Tibial nerve (tissue), 4 donors: ENCODE results near the gene SALL3.

Experiments used
- CTCF ChIP-seq, 5 experiments: fragments of 200-600 bp in 3 of 5; fragments of 450-650 bp in 2 of 5; sonication (generic) in 3 of 5; IDR thresholded peaks; one replicate each; pipeline ENCODE4 v1.5.1; 2016 to 2019; ENCODE audit warnings: antibody characterized with exemption in 5 of 5, mild to moderate bottlenecking in 3 of 5, moderate library complexity in 2 of 5
- EP300 ChIP-seq, 2 donors: sonication (generic); formaldehyde crosslinking; IDR thresholded peaks; one replicate each; pipeline ENCODE4 v1.6.1; 2017; ENCODE audit warnings: antibody characterized with exemption in 2 of 2, mild to moderate bottlenecking in 1 of 2
- POLR2A ChIP-seq, 2 donors: fragments of 450-650 bp; IDR thresholded peaks; one replicate each; pipeline ENCODE4 v1.6.1; 2017; ENCODE audit warnings: antibody characterized with exemption in 2 of 2, mild to moderate bottlenecking in 2 of 2, moderate library complexity in 2 of 2

- TF ChIP-seq POLR2A (IDR thresholded peaks at IDR 0.05) (no peak), EP300 (IDR thresholded peaks at IDR 0.05) (no peak), CTCF (IDR thresholded peaks at IDR 0.05) (no peak)
Observed at GRCh38 chr18:78979056-78979729, 425 bp upstream of the SALL3 start.
